Stimulated activated CD4-positive, alpha-beta T cell treated with anti-CD3 and anti-CD28 coated beads, Interleukin-4, amount 100 ng/mL, for 1 hour (primary cell): ENCODE results near the gene EBF4.

Source experiments
- DNase-seq: peaks from one replicate; pipeline ENCODE4 v3.0.0-alpha.2; 2020

EBF4 gene

DNA sequence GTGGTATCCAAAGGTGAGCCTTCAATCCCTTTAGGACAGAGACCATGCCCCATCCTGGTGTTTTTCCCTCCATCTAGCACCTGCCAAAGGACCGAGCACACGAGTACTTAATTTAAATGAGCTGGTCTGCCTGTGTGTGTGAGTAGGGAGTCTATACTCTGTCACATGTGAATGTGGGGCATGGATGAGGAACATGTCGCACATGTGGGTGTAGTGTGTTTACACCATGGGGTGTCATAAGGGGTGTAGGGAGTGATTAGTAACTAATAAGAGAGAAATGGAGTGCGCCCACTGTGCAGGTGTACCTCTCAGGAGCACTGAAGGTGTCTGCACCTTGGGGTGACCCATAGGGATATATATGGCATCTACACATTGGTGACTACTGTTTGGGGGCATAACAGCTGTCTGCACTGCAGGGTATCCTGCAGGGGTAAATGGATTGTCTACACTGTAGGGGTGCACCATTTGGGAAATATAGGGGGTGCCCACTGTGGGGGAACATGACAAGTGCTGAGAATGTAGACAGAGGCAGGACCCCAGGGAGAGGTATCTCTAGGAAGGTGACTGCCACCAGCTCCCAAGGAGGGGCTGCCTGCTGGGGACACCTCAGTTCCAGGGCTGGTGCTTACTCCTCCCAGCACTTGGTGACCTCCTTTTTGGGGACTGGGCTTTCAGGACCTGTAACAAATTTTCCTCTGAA is 53.5 kb downstream of the EBF4 start:
- DNase-seq = no peak

DNA sequence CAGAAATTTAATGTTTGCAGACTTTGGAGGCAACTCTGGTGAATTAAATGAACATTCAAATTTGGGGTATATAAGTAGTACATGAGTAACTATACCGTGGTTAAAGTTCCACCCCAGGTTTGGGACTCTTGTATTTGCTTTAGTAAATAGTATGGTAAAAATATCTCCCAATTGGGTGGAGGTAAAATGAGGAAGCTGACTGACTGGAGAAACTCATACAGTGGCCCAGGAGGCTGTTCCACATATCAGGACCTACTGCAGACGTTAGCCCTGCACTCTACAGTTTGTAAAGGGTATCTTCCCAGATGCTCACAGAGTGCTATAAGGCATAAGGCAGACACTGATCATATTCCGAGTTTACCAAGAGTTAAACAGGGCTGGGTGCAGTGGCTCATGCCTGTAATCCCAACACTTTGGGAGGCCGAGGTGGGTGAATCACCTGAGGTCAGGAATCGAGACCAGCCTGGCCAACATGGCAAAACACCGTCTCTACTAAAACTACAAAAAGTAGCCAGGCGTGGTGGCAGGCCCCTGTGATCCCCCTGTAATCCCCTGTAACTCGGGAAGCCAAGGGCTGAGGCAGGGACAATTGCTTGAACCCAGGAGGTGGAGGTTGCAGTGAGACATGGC is 54.2 kb downstream of the EBF4 start:
- no peak for DNase-seq

DNA sequence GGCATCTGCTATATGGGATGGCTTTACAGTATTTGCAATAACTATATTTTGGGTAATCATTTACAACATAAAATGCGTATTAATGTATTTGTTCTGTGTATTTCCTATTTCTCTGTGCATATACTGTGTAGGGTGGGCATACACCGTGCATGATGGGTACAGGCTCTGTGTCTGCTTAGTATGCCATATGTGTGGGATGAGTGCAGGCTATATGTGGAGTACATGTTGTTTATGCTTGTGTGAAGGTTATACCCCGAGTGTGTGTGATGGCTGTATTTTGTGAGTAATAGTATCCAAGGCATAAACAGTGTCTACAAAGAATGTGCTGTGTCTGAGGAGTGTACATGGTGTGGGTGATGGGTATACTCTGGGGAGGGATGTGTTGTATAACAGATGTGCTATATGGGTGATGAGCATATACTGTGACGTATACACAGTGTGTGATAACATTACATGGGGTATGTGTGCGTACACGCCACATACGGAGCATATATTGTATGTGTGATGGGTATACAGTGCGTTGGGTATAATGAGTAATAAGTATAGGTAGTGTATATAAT is 55.2 kb downstream of the EBF4 start:
- no peak for DNase-seq

DNA sequence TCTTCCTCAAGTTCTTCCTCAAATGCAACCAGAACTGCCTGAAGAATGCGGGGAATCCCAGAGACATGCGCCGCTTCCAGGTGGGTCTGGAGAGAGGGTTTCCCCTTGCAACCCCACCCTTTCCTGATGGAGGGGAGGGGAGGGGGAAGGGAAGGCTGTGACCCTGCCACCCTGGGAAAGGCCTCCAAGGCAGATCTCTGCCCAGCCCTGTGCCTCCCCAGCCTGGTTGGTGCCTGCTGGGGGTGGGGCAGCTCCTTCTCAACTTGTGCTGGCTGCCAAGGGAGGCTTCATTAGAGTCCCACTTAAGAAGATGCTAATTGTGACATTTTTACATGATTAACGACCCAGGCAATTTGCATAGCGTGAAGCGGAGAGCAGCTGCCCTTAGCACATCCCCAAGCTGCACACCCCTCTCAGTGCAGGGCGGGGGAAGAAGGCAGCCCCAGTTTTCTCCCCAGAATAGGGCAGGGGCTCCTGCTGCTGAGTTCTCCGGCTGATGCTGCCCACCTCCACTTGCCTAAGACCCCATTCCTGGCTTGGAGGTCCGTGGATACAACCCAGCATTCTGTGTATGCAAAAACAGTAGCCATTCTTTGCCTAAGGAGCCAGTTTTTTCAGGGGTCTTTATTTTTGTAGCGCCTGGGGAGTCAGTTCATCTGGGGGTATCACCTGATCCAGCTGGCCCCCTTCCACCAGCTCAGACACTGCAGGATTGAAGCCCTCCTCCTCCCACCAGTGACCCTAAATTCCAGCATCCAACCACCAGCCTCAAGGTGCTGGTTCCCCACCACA is 56.2 kb downstream of the EBF4 start:
- no peak for DNase-seq

DNA sequence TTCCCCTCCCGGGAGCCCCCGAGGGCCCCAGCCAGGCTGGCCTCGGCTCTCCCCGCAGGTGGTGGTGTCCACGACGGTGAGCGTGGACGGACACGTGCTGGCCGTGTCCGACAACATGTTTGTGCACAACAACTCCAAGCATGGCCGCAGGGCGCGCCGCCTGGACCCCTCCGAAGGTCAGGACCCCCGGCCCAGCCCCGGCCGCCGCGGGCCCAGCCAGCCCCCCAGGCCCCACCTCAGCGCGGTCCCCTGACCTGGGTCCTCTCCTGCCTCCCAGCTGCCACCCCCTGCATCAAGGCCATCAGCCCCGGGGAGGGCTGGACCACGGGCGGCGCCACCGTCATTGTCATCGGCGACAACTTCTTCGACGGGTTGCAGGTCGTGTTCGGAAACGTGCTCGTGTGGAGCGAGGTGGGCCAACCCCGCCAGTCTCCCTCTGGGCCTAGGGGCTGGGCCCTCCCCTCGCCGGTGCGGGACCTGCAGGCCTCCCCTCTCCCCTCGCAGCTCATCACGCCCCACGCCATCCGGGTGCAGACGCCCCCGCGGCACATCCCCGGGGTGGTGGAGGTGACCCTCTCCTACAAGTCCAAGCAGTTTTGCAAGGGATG is 56.9 kb downstream of the EBF4 start:
- DNase-seq = no peak

DNA sequence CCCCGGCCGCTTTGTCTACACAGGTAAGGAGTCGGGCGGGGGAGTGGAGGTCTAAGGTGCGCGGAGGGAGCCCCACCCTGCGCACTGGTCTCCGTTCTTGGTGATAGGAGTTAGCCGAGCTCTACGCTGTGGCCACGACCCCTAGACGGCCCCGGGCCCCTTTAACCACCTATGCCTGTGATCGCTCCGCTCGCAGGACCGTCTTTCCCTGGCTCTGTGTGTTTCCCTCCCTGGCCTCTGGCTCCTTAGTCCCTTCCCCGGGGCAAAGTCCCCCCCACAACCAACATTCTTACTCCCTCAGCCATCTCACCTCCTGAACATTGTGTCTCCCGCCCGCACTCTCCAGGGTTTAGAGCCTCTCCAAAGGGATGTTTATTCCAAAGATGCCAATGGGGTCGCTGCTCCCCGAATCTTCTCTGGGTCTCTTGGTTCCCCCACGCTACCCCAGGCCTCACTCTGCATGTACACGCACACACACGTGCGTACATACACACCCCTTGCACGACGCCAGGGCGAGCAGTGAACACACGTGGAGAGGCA is 57.4 kb downstream of the EBF4 start:
- DNase-seq = no peak

DNA sequence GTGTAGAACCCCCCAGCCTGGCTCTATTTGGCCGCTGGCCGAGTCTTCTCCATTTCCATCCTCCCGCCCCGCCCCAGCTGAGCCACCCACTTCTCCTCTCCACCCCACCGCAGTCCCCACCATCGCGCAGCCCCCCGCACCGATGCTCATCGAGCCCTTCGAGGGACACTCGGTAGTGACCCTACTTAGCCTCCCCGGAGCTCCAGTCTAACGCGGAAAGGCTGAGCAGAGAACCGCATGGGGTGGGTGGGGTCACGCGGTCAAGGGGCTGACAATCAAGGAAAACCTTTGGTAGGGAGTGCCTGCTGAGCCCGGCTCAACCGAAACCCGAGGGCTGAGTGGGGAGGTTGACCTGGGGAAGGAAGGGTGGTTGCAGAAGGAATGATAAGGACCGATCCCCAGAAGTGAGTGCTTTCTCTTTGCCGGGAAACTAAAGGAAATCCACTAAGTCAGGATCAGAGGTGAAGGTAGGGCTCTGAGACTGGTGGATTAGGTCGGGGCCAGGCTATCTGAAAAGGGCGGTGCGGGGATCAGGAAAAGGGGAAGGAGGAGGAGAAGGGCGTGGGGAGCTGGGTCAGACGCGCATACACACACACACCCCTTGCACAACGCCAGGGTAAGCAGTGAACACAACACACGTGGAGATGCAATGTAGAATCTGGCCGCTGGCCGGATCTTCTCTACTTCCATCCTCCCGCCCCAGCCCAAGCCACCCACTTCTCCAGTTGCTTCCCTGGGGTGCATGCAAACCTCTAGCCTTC is 58.1 kb downstream of the EBF4 start:
- DNase-seq = no peak

DNA sequence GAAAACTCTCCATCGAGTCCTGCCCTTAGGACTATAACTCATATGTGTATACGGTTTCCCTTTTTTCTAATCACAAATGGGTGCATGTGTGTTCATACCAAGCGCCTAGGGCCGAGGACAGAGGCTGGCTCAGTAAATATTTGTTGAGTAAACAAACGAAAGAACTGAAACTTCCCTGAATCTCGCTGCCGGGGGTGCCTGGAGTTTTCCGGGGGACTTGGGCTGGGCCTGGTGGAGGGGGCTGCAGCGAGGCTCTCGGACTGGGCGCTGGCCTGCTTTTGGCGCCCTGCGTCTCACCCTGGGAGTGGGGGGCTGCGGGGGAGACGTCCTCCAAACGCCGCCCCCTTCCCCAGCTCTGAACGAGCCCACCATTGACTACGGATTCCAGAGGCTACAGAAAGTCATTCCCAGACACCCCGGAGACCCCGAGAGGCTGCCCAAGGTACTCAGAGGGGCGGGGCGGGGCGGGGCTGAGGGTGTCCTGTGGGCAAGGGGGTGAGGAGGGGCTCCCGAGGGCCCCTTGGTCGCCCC is 58.8 kb downstream of the EBF4 start:
- DNase-seq = no peak

DNA sequence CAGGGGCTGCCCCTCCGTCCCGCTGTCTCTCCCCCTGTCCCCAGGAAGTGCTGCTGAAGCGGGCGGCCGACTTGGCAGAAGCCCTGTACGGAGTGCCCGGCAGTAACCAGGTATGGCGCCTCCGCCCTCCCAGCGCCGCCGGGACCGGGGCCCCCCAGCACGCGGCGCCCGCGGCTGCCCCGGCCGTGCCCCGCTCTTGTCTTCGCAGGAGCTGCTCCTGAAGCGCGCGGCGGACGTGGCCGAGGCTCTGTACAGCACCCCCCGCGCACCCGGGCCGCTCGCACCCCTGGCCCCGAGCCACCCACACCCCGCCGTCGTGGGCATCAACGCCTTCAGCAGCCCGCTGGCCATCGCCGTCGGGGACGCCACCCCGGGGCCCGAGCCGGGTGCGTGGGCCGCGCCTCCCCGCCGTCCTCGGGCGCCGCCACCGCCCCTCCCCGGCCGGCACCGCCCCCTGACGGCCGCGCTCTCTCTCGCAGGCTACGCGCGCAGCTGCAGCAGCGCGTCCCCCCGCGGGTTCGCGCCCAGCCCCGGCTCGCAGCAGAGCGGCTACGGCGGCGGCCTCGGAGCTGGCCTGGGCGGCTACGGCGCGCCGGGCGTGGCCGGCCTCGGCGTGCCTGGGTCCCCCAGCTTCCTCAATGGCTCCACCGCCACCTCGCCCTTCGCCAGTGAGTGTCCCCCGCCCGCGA is 59.4 kb downstream of the EBF4 start:
- peak; percentile 66 for DNase-seq

DNA sequence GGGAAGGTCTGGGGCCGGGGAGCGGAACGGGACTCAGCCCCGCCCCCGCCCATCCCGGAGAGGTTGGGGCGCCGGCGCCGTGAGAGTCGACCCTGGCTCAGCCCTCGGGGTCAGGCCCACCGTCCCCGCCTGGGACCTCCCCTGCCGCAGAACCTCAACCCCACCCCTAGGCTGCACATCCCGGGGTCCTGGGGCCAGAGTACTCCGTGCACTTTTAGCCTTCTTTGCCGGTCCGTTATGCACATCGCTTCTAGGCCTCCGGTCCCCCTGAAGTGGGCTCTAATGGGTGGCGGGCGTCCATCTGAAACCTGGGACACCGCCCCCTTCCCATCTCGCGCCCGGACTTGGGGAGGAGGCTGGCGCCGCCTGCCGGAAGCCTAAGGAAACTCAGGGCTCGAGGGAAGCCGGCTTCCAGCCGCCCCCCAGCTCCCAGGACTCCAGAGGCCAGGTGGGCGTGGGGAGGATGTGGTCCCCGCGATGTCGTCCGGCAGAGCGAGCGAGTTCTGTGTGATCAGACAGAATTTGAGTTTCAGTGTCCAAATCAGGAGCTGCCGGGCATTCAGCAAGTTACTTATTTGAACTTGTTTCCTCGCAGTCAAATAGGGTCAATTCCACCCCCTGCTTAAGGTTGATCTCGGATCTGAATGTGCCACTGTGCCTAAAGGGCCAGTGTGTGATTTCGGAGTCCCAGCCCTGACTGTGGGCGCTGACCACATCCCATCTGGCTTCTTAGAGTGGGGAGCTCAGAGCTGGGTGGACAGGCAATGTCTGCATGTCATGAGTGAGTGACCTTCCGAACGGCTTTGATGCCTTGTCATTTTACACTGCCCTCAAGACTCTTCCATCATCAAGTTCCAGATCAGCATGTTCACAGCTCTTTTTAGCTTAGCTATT is 60.2 kb downstream of the EBF4 start:
- DNase-seq = peak; percentile 42

DNA sequence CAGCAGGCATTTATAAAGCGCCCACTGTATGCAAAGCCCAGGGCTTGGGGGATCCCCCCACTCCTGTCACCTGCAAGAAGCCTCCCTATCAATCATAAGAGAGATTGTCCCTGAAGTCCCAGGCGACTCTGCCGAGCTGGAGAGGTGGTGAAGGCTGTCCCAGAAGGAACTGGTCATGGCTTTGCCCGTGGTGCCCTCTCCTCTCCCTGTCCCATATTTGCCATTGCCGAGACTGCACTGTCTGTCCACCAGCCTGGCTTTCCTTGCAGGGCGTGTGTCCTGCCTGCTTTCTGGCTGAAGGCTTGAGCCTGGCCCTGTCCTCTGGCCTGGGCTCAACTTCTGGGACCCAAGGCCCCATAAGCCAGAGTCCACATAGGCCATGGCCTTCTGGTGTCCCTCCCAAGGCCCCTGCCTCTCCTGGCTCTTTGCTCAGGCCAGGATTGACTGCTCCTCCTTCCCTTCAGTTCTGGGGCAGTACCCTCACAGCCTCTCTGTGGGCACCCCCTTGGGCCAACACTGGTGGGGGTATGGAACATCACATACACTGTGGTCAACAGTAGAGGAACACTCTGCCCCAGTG is 61.0 kb downstream of the EBF4 start:
- DNase-seq = no peak

DNA sequence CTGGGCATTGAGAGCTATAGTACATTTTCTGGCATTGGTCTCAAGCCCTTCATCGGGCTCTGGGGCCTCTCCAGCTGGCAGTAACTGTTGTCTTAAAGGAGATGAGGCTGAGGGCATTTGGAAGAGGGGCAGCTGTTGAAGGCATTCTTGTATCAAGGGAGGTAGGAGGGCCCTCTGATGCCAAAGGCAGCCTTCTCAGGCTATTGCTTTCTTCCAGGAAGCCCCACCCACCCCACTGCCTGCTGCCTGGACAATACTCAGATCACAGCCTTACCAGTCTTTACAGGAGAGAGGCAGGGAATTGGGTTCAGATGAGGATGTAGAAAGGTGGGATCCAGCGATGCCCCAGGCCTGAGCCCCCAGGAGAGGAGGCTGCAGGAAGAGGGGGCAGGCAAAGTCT is 61.8 kb downstream of the EBF4 start:
- no peak for DNase-seq

DNA sequence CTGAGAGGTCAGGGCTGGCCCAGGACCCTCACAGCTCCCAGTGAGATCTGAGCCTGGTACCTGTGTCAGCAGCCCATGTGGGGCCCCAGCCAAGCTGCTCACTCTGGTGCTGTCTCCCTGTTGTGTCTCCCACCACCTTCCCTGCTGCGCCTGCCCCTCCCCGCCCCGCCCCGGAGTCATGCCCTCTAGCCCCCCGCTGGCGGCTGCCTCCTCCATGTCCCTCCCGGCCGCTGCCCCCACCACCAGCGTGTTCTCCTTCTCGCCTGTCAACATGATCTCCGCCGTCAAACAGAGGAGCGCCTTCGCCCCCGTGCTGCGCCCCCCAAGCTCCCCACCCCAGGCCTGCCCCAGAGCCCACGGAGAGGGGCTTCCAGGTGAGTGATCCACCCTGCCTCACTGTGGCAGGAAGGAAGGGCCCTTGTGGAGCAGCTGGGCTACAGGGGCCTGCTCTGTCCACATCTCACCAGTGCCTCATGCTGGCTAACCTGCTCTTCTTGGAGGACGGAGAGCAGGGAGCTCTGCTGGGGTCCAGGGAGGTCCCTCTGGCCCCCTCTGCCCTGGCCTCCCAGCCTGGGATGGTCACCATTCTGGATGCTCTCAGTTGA is 63.0 kb downstream of the EBF4 start:
- no peak for DNase-seq

DNA sequence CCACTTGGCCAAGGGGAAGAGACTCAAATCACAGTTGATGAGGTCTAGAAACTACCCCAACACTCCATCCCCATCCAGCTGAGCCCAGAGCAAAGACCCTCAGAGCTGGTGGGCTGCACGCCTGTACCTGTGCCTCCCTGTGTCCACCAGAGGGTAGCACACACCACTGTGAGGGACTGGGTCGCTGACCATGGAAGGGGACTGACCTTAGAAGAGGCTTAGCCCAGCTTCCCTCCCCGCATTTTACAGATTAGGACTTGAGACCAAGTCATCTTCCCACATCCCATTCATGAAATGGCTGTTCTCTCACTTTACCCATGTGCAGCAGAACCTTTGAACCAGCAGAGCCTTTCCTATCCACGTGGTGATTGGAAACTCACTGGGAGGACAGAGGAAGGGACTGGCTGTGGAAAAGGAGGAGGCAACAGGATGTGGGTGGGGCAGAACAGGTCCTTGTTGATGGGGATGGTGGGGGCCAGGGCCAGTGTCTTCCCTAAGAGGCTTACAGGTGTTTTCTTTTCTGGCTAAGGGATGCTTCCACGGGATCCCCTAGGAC is 63.6 kb downstream of the EBF4 start:
- no peak for DNase-seq

DNA sequence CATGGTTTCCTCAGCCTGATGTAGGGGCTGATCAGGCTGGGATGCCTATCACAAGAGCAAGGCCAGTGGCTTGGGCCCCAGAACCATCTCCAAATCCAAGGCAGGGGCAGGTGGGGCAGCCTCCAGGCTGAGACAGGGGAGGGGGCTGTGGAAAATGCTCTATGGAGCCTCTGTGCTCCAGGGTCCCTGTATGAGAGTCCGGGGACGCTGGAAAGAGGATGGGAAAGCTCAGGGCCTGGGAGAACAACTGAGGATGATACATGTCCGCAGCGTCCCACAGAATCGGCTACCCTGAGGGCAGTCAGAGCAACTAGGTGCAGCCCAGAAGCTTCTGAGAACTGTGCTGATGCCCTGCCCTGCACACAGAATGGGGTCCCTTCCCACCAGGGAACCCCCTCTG is 64.4 kb downstream of the EBF4 start:
- DNase-seq = no peak

DNA sequence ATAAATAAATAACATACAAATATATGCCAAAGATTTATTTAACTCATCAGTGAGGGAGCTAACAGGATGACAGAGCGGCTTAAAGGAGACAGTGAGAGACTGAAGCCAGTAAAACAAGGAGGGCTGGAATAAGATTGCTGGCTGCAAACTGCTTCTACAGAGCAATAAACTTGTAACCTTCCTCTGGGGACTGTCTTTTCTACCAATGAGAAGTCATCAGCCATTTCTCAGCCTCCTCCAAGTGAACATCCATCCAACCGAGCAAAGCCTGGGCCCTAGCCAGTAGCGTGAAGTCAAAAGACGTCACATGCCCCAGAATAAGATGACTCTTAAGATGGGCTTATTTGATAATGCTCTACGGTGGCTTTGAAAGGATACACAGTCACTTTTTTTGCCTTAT is 65.4 kb downstream of the EBF4 start:
- DNase-seq = no peak

DNA sequence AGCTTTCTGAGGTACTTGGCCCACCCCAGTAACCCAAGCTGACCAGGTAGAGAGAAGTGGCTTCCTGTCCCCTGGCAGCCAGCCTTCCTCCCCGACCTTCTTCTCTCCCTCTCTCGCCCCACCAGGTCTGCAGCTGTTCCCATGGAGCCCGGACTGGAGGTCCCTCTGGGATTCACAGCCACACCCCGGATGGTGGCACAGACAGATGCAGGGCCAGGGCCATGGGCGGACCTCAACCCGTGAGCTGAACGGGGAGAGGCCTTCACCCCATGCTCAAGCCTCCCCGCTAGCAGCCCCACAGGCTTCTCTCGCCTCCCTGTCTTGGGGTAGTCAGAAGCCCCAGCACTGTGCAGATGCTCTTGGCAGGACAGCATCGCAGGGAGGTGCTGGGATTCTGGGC is 66.6 kb downstream of the EBF4 start:
- DNase-seq = no peak

DNA sequence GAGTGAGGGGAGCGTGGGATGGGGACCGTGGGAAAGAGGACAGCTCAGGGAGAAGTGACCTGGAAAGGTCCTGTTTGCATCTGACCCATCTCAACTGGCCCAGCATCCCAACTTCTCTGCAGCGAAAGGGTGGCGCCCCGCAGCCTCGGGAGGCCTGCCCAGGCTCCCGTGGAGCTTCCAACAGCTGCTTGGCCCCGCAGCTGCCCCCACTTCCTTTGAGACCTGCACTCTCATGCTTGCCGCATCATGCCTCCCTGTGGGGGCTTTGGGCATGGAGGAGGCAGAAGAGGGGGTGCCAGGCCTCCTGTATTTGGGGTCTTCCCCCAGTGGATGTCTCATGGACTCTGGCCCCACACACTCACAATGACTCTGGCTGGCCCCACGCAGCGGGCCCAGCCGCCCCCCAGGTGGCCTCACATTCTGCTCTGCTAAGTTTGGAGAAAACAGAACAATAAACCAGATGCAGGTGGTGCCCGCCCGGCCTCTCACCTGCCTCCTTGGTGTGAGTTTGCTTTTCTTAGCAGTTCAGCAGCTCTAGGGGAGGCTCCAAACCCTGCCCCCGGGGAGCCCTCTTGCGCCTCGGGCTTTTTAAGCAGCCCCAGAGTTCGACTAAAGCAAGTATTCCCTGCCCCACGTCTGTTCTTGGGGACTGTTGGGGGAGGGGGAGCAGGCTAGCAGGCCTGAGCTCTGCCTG is 67.2 kb downstream of the EBF4 start:
- DNase-seq = no peak
